GM23338 (cell line): ENCODE measurements around the gene GPATCH1. TPM values are rescaled to one million over a fixed set of nuclear protein-coding genes. Genes with fewer than 3 reads are reported as not detected.

Experiments used
- ATAC-seq: fragments of 200-7000 bp; cut with Tn5 transposase; 3 replicates; pipeline ENCODE4 v1.9.1; 2020
- DNase-seq: peaks from one replicate; pipeline ENCODE4 v3.0.0-alpha.2; 2015; ENCODE audit warnings: low spot score
- H2AFZ ChIP-seq: fragments of 200-600 bp; sonication (generic); 2 replicates; pipeline ENCODE4 v1.8.0; 2016; ENCODE audit warnings: antibody characterized with exemption, mild to moderate bottlenecking, moderate library complexity
- H3F3A ChIP-seq: fragments of 200-600 bp; sonication (generic); replicated peaks from 2 replicates; pipeline ENCODE4 v1.8.0; 2017; ENCODE audit warnings: antibody characterized with exemption, mixed run types, low read depth
- H3K27ac ChIP-seq: fragments of 200-600 bp; sonication (generic); 2 replicates; pipeline ENCODE4 v1.6.1; 2016; ENCODE audit warnings: low read depth
- H3K27me3 ChIP-seq: fragments of 200-600 bp; sonication (generic); 2 replicates; pipeline ENCODE4 v1.8.0; 2016; ENCODE audit warnings: mild to moderate bottlenecking, mixed run types, moderate library complexity; ENCODE audit not compliant: insufficient read depth
- H3K36me3 ChIP-seq: fragments of 200-600 bp; sonication (generic); 2 replicates; pipeline ENCODE4 v1.8.0; 2016; ENCODE audit warnings: mild to moderate bottlenecking; ENCODE audit not compliant: insufficient read depth
- H3K4me1 ChIP-seq: fragments of 200-600 bp; sonication (generic); 2 replicates; pipeline ENCODE4 v1.8.0; 2016; ENCODE audit warnings: mild to moderate bottlenecking, moderate library complexity; ENCODE audit not compliant: insufficient read depth
- H3K4me2 ChIP-seq: fragments of 200-600 bp; sonication (generic); 2 replicates; pipeline ENCODE4 v1.7.1; 2017; ENCODE audit warnings: mixed run types
- H3K4me3 ChIP-seq: fragments of 200-600 bp; sonication (generic); 2 replicates; pipeline ENCODE4 v1.6.1; 2016; ENCODE audit warnings: mixed run types
- H3K79me2 ChIP-seq: fragments of 200-600 bp; sonication (generic); replicated peaks from 2 replicates; pipeline ENCODE4 v1.8.0; 2017; ENCODE audit warnings: mild to moderate bottlenecking; ENCODE audit not compliant: insufficient read depth
- H3K9me2 ChIP-seq: fragments of 200-600 bp; sonication (generic); 2 replicates; pipeline ENCODE4 v1.8.0; 2017; ENCODE audit not compliant: insufficient read depth
- H4K20me1 ChIP-seq: fragments of 200-600 bp; sonication (generic); replicated peaks from 2 replicates; pipeline ENCODE4 v1.8.0; 2017; ENCODE audit warnings: mild to moderate bottlenecking; ENCODE audit not compliant: insufficient read depth
- H3K27ac Mint-ChIP-seq: 2 replicates; pipeline ENCODE4 v1.8.0; 2020; ENCODE audit warnings: inconsistent platforms, mild to moderate bottlenecking, moderate library complexity, mixed read lengths
- H3K27me3 Mint-ChIP-seq: 3 replicates; pipeline ENCODE4 v1.8.0; 2022; ENCODE audit warnings: low read depth, mild to moderate bottlenecking, moderate library complexity, mixed read lengths, inconsistent platforms; ENCODE audit not compliant: insufficient read depth, poor library complexity
- H3K36me3 Mint-ChIP-seq: 3 replicates; pipeline ENCODE4 v1.8.0; 2021; ENCODE audit warnings: low read depth, mild to moderate bottlenecking, inconsistent platforms, moderate library complexity, mixed read lengths
- H3K4me1 Mint-ChIP-seq: 3 replicates; pipeline ENCODE4 v1.8.0; 2020; ENCODE audit warnings: mild to moderate bottlenecking, inconsistent platforms, mixed read lengths
- H3K4me3 Mint-ChIP-seq: 3 replicates; pipeline ENCODE4 v1.8.0; 2021; ENCODE audit warnings: moderate library complexity, mild to moderate bottlenecking, inconsistent platforms, mixed read lengths
- H3K9me3 Mint-ChIP-seq: 3 replicates; pipeline ENCODE4 v1.8.0; 2020; ENCODE audit warnings: moderate library complexity, mild to moderate bottlenecking, inconsistent platforms, mixed read lengths
- CREB1 ChIP-seq: fragments of 250-450 bp; sonication (Bioruptor Pico); IDR thresholded peaks from 2 replicates; pipeline ENCODE4 v1.5.0; 2020; ENCODE audit warnings: low read depth, mild to moderate bottlenecking, moderate library complexity
- CTCF ChIP-seq, 2 experiments: fragments of 200-600 bp in 1 of 2; sonication (generic) in 1 of 2; conservative IDR thresholded peaks; 2 replicates each; pipeline versions ENCODE4 v1.5.1 to v1.6.1; 2016 to 2017; ENCODE audit warnings: antibody characterized with exemption in 2 of 2, low read depth in 2 of 2, mild to moderate bottlenecking in 2 of 2, moderate library complexity in 1 of 2
- ETS1 ChIP-seq: IDR thresholded peaks from 2 replicates; pipeline ENCODE4 v1.6.1; 2016; ENCODE audit warnings: antibody characterized with exemption
- JUNB ChIP-seq: IDR thresholded peaks from one replicate; pipeline ENCODE4 v1.6.1; 2016; ENCODE audit warnings: antibody characterized with exemption; ENCODE audit not compliant: unreplicated experiment
- NANOG ChIP-seq: IDR thresholded peaks from 2 replicates; pipeline ENCODE4 v1.6.1; 2016; ENCODE audit warnings: antibody characterized with exemption, borderline replicate concordance
- REST ChIP-seq: IDR thresholded peaks from one replicate; pipeline ENCODE4 v1.6.1; 2018; ENCODE audit warnings: antibody characterized with exemption; ENCODE audit not compliant: unreplicated experiment
- STAT1 ChIP-seq: IDR thresholded peaks from one replicate; pipeline ENCODE4 v1.6.1; 2016; ENCODE audit warnings: antibody characterized with exemption; ENCODE audit not compliant: unreplicated experiment
- ZNF331 ChIP-seq: fragments of 250-450 bp; sonication (Bioruptor Pico); IDR thresholded peaks from 2 replicates; pipeline ENCODE4 v1.5.0; 2020; ENCODE audit warnings: low read depth, mild to moderate bottlenecking, moderate library complexity
- ZNF462 ChIP-seq: fragments of 250-450 bp; sonication (Bioruptor Pico); IDR thresholded peaks from 2 replicates; pipeline ENCODE4 v1.5.0; 2020; ENCODE audit warnings: mild to moderate bottlenecking, moderate library complexity
- polyA plus RNA-seq: library from polyadenylated mRNA; unstranded; fragments of >200 nt; fragmentation: Nextera tagmentation; extraction: Ambion mirVana; gene quantifications from 2 replicates; pipeline ENCODE4 v1.2.1, GENCODE V29; 2016
- total RNA-seq: library from RNA; depleted of rRNA; stranded (reverse); fragments of >200 nt; shearing (Covaris generic); gene quantifications from 2 replicates; pipeline ENCODE4 v1.2.3, GENCODE V29; 2014

The GPATCH1 gene
- total and polyA plus RNA-seq, 2 experiments from 2014 or later, result 12.0 to 13.6 TPM

GRCh38 chr19:33086955-33087354 lies 6.0 kb downstream of the GPATCH1 start:
- DNase-seq (no peak), ATAC-seq (no peak)
- peaks cover 7% of the 10 kb centered on the region for H3K27me3 Mint-ChIP-seq
- H3K27ac Mint-ChIP-seq, result no peak overlapping the region
- no peaks in the 10 kb centered on the region for H3K9me3 Mint-ChIP-seq
- no peak overlapping the region for H3K4me3 Mint-ChIP-seq
- Histone ChIP-seq H3K79me2 (peaks cover 5% of the 10 kb centered on the region; the same call in 1 of the 2 replicates), H3K9me2 (no peaks in the 10 kb centered on the region), H3K27ac (no peak overlapping the region), H2AFZ (no peak overlapping the region), H3K36me3 (peaks cover 6% of the 10 kb centered on the region; the same call in 1 of the 2 replicates), H3K4me1 (no peaks in the 10 kb centered on the region), H3F3A (no peaks in the 10 kb centered on the region), H3K27me3 (no peaks in the 10 kb centered on the region), H3K4me2 (no peak overlapping the region), H3K4me3 (no peak overlapping the region), H4K20me1 (0 out of 2 replicates have a peak, but pooled peaks cover 2% of the 10 kb centered on the region)
- H3K36me3 Mint-ChIP-seq, result peaks cover 28% of the 10 kb centered on the region
- H3K4me1 Mint-ChIP-seq, result peaks cover 2% of the 10 kb centered on the region
- no peak for TF ChIP-seq CTCF (conservative IDR thresholded peaks at IDR 0.05; ENCODE audit: low read depth in 2 of 2)

- H4K20me1 ChIP-seq, result no peaks in the 10 kb centered on the region
- H3K4me1 ChIP-seq, result no peaks in the 10 kb centered on the region
- H3K4me3 ChIP-seq, result no peak overlapping the region
- H3K4me3 Mint-ChIP-seq, result no peak overlapping the region; the same call in 2 of the 3 replicates
- no peak overlapping the region for H2AFZ ChIP-seq
- H3K9me3 Mint-ChIP-seq, result no peaks in the 10 kb centered on the region
- no peaks in the 10 kb centered on the region for H3K79me2 ChIP-seq
- no peak overlapping the region for H3K27ac ChIP-seq
- H3K36me3 ChIP-seq, result peaks cover 6% of the 10 kb centered on the region; the same call in 1 of the 2 replicates
- H3K4me1 Mint-ChIP-seq, result no peaks in the 10 kb centered on the region; the same call in 2 of the 3 replicates
- H3K4me2 ChIP-seq, result no peak overlapping the region
- no peaks in the 10 kb centered on the region for H3K27me3 ChIP-seq
- H3K27ac Mint-ChIP-seq, result no peak overlapping the region; the same call in 1 of the 2 replicates
- H3F3A ChIP-seq, result no peaks in the 10 kb centered on the region
- no peaks in the 10 kb centered on the region for H3K9me2 ChIP-seq
- H3K27me3 Mint-ChIP-seq, result peaks cover 7% of the 10 kb centered on the region
- H3K36me3 Mint-ChIP-seq, result peaks cover 41% of the 10 kb centered on the region
- no peak for DNase-seq
- no peak for ATAC-seq
- no peak for TF ChIP-seq ZNF331 (CRISPR knock-in tag)
- TF ChIP-seq REST, result no peak
- TF ChIP-seq ZNF462 (CRISPR knock-in tag), result no peak
- no peak for TF ChIP-seq NANOG
- no peak for TF ChIP-seq JUNB
- no peak for TF ChIP-seq ETS1
- no peak for TF ChIP-seq STAT1
- TF ChIP-seq CREB1 (CRISPR knock-in tag), result no peak
Observed at GRCh38 chr19:33089010-33089409, 8.0 kb downstream of the GPATCH1 start.
